NOMO-1 treated with dmso at 0.1 percent for 144 hours (cell line): Measurements from ENCODE around the gene XAB2.

Experiments
- DNase-seq: peaks from one replicate; lab custom pipeline; 2025; ENCODE audit not compliant: unreplicated experiment; lab: John Stamatoyannopoulos, UW

XAB2 gene

GRCh38 chr19:7629347-7630054 is at the start of gene XAB2, which contains the start of gene PET100:
Gene XAB2 (minus strand): TSS chr19:7629545. CDS start chr19:7629527, 18 bp downstream.
Gene PET100 (plus strand): TSS chr19:7629793. CDS start chr19:7629834, 41 bp downstream.
- DNase-seq = peak; percentile 96

DNA sequence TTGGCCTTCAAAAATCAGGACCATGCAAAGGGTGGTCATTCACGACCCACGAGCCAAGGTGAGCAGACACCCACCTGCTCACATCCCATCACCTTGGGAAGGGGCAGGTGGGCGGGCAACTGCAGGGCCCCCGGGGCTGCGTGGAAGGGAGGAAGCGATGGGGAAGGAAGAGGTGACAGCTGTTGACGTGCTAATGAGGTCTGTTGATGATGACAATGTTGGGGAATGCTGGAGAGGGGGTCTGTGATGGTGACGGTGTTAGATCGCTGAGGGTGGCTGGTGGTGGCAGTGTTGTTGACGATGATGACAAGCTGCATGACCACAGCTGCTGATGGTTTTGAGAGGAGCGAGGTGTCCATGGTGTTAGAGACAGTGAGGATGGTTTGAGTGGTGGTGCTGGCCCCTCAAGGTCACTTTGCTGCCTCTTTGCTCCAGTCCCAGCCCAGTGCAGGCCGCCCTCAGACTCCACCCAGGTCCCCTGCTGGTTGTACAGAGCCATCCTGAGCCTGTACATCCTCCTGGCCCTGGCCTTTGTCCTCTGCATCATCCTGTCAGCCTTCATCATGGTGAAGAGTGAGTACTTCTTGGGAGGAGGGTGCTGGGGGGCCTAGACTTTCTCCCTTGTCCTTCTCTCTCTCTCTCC is 48.4 kb upstream of the XAB2 start:
- DNase-seq = no peak

DNA sequence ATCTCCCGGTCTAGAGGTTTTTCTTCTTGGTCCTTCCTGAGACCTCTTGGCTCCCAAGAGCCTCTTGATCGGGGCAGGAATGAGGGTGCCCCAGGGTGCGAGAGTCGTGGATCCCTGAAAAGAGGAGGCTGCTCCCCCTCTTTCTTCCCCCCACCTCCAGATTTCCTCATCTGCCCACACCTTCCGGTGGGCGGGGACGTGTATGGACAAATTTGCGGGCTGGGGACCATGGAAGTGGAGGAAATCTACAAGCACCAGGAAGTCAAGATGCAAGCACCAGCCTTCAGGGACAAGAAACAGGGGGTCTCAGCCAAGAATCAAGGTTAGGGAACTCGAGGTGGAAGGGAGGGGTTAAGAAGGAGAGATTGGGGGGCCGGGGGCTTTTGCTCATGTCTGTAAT is 47.5 kb upstream of the XAB2 start, which contains the start of gene MCEMP1:
Gene MCEMP1 (plus strand): TSS at position 237 of the 400 bp plus-strand sequence. CDS start 31 bp downstream, at position 268.
- DNase-seq = no peak

- peak; percentile 52 for DNase-seq
These were observed 47.0 kb upstream of the XAB2 start for GRCh38 chr19:7676376-7676775.

GRCh38 chr19:7674010-7675005 is 45.0 kb upstream of the XAB2 start:
- peak; percentile 83 for DNase-seq

- no peak for DNase-seq
These were observed 43.2 kb upstream of the XAB2 start for GRCh38 chr19:7672522-7672921.

GRCh38 chr19:7670790-7671189 is 41.4 kb upstream of the XAB2 start:
- DNase-seq = no peak

GRCh38 chr19:7670150-7670783 is 40.9 kb upstream of the XAB2 start:
- no peak for DNase-seq

- DNase-seq = no peak
These were observed 40.3 kb upstream of the XAB2 start for GRCh38 chr19:7669641-7670040.

DNA sequence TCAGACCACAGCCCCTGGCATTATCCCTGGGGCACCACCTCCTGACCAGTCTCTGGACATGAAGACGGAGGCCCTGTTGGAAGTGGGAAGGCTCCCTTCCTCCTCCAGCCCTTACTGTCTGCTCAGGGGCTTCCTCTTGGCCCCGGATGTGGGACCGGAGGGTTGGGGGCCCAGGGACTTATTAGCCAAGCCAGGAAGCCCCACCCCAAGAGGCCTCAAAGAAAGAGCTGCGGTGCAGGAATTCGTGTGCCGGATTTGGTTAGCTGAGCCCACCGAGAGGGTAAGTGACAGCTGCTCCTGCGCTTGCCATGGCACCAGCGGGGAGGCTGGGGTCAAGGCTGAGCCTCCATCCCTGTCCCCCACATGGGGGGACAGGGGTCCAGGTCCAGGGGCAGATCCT is 39.5 kb upstream of the XAB2 start, which contains the start of gene RETN:
Gene RETN (plus strand): TSS at position 208 of the 400 bp plus-strand sequence. CDS start 278 bp downstream, outside the sequence.
- DNase-seq = no peak

DNA sequence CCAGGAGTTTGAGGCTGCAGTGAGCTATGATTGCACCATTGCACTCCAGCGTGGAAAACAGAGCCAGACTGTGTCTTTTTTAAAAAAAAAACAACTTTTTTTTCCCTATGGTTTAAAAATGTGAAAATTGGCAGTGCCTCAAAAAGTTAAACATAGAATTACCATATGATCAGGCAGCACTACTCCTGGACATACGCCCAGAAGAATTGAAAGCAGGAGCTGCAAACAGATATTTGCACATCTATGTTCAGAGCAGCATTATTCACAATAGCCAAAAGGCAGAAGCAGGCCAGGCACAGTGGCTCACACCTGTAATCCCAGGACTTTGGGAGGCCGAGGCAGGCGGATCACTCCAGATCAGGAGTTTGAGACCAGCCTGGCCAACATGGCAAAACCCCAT is 35.7 kb upstream of the XAB2 start:
- no peak for DNase-seq

DNA sequence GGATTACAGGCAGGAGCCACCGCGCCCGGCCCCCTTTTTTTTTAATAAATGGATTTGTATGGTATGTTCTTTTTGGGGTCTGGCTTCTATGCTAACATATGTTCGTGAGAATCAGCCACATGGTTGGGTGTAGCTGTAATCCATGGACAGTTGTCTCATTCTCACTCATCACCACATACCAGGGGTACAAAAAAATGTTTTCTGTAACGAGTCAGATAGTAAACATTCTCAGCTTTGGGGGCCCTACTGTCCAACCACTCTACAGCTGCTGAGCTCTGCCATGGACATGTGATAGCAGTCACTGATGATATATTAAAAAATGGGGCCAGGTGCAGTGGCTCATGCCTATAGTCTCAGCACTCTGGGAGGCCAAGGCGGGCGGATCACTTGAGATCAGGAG is 34.4 kb upstream of the XAB2 start:
- no peak for DNase-seq

DNA sequence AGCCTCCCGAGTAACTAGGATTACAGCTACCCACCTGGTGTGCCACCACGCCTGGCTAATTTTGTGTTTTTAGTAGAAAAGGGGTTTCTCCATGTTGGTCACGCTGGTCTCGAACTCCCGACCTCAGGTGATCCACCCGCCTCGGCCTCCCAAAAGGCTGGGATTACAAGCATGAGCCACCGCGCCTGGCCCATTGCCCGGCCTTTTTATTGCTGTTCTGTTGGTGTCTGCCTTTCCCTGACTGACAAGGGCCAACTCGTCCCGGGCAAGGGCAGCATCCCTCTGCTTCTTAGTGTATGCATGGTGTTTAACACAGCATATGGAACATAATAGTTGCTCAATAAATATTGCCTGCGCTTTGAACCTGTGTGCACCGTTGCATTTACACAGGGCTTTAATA is 33.3 kb upstream of the XAB2 start:
- no peak for DNase-seq

DNA sequence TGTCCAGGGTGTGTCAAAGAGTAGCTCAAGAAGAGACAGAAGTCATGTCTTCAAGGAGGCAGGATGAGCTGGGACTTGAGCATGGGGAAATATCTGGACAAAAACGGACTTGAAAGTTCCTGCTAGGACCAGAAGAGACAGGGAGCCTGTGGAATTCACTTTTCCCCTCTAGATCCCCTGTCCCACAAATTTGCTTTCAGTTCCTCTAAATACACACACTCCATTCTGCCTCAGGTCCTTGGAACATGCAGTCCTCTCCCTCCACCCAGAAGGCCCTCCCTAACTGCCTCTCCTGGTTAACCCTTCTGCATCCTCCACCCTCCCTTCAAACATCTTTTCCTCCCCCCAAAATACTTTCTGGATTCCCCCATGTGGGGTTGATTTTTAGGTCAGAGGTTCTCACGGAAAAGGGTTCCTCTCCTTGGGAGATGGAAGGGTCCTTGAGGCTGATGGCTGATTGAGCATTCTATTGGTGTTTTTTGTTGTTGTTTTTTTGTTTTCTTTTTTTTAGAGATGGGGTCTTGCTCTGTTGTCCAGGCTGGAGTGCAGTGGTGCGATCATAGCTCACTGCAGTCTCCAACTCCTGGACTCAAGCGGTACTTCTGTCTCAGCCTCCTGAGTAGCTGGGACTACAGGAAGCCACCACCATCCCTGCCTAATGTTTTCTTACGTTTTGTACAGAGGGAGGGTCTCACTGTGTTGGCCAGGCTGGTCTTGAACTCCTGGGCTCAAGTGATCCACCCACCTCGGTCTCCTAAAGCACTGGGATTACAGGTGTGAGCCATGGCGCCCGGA is 32.6 kb upstream of the XAB2 start:
- DNase-seq = no peak

DNA sequence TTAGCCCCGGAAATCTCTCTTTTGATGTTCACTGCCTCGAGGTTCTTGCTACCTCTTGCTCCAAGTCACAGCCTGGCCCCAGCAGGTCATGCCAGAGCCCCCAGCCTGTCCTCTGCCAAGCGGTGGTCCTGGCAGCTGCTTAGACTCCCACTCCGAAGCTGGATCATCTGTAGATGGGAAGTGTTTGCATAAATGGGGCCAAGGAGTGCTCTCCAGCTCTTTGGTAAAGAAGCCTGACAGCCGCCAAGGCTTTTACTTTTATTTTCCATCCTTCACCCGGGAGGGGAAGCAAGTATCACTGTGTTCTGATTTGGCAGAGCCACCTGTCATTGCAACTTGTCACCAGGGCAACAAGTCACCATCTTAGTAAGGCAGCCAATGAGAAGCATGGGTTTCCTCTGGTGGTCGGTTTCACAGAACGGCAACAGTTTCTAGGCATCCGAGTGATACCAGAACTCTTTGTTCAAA is 28.9 kb upstream of the XAB2 start:
- DNase-seq = no peak

GRCh38 chr19:7657131-7657751 is 27.9 kb upstream of the XAB2 start:
- peak; percentile 78 for DNase-seq

- DNase-seq = peak; percentile 87
These were observed 26.2 kb upstream of the XAB2 start for GRCh38 chr19:7655581-7655980.

DNA sequence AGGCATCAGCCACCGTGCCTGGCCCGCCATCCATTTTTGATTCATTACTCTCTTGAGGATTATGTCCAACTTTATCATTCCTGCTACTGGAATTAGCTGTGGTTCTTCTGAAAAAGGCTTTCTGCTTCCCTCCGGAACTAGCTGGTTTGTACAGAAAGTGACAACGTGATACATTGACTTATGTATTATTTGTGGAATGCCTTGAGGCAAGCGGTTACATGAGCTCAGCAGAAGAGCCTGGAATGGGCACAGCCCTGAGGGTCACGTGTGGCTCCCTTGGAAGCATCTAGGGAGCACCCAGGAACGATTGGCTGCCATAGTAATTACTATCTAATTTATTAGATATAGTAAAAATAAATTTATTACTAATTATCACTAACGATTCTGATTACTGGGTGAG is 25.1 kb upstream of the XAB2 start:
- no peak for DNase-seq

DNA sequence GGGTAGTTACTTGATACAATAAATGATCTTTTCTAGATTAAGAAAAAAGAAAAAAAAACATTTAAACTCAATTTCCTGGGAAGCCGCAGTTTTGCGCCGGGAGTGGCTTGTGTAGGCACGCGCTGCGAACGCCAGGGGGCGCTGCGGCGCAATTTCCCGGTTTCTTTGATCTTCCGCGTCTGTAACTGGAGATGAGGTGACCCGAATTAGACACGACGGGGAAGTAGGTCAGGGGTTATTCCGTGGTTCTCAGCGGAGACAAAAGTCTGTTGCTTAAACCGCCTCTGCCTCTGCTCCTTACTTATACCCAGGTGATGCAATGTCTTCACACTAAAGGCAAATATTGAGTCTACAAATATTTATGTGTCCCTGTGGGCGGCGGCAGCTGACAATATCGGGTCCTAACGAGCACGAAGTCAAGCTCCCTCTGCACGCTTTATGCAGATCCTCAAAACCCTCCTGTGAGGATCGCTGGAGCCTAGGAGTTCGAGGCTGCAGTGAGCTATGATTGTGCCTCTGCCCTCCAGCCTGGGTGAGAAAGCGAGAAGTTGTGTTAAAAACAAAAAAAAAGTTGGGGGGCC is 22.8 kb upstream of the XAB2 start:
- DNase-seq = peak; percentile 94
